ENCODE results near the gene GDAP1L1.
A peak's percentile ranks its signal among the peaks of the same experiment; 100 is the strongest.
"Not testable (repeated sequence)": the region's sequence is repeated elsewhere in the genome, so short reads cannot be mapped to it uniquely, and the experiment has no call there.

GDAP1L1 gene

GRCh38 chr20:44218446-44218845, 28.7 kb upstream of the GDAP1L1 start:
- H3K27ac ChIP-seq, result peak overlapping the region in 6 of 21 experiments; percentile 26 to 79 (median 58)
- no peak overlapping the region for H3K4me3 ChIP-seq

- peak overlapping the region in 7 of 21 experiments; percentile 26 to 79 (median 46) for H3K27ac ChIP-seq
- H3K4me3 ChIP-seq, result no peak overlapping the region
These were observed 27.9 kb upstream of the GDAP1L1 start for GRCh38 chr20:44219170-44219730.

DNA sequence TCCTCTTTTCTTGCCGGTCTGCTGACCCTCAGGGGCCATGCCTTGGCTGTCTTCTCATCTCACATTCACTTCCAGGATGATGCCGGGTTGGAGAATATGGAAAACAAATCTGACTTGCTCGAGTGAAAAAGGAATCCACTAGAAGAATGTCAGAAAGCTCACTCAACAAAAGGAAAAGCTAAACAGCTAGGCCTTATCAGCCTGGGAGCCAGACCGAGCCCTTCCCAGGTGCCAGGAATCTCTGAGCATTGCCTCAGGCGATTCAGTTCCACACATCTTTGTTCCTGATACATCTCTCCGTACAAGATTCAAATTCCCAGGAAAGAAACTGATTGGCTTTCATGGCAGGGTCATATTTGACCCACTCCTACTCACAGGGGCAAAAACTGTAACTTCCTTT, 27.3 kb upstream of the GDAP1L1 start:
- no peak overlapping the region for H3K4me3 ChIP-seq
- peak overlapping the region in 5 of 21 experiments; percentile 43 to 79 (median 71) for H3K27ac ChIP-seq

DNA sequence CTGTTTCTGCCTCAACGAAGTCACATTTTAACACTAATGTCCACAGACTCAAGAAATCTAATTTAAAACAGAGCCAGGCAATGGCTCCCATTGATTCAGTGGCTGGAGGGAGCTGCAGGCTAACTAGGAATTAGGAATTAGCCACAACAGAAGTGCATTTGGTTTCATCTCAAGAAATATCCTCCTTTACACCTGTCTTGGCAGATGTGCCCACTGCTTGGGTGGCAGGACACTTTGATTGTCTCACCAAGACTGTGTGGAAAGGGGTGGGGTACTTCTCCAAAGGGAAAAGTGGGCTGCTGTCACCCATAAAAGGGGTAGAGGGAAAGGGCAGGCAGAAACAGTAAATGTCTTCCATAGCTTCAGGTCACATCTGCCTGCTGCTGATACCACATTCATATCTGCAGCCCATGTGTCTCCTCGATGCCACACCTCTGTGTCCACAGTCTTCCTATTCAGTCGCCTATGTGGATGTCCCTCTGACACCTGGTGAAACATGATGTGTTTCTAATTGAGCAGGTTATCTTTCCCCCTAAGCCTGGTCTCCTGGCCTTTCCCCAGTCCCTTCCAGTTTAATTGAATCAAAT, 25.6 kb upstream of the GDAP1L1 start:
- H3K27ac ChIP-seq, result no peak overlapping the region
- no peak overlapping the region for H3K4me3 ChIP-seq

- Histone ChIP-seq H3K27ac (no peak overlapping the region), H3K4me3 (no peak overlapping the region)
These were observed 25.1 kb upstream of the GDAP1L1 start for GRCh38 chr20:44222027-44222426.

GRCh38 chr20:44222633-44223368, 24.3 kb upstream of the GDAP1L1 start:
- Histone ChIP-seq H3K27ac (no peak overlapping the region), H3K4me3 (no peak overlapping the region)

GRCh38 chr20:44223721-44224120, 23.4 kb upstream of the GDAP1L1 start:
- H3K27ac ChIP-seq, result no peak overlapping the region
- no peak overlapping the region for H3K4me3 ChIP-seq

DNA sequence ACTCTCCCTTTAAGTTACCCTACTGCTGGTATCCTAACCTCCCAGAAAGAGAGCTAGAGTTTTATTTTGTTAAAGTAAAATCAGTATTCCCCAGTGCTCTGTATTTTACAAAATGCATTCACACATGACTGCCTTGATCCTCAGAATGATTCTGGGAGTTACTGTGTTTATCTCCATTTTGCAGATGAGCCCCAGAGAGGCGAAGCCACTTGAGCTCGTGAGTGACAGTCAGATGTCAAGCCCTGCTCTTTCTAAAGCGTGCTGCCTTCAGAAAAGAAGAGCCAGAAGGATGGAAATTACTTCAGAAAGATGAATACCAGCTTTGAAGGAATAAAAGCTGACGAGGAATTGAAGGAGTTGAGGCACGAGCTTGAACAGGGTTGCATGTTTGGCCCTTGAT, 22.5 kb upstream of the GDAP1L1 start:
- Histone ChIP-seq H3K27ac (no peak overlapping the region), H3K4me3 (no peak overlapping the region)

GRCh38 chr20:44228465-44229258, 18.4 kb upstream of the GDAP1L1 start:
- Histone ChIP-seq H3K27ac (no peak overlapping the region), H3K4me3 (no peak overlapping the region)

DNA sequence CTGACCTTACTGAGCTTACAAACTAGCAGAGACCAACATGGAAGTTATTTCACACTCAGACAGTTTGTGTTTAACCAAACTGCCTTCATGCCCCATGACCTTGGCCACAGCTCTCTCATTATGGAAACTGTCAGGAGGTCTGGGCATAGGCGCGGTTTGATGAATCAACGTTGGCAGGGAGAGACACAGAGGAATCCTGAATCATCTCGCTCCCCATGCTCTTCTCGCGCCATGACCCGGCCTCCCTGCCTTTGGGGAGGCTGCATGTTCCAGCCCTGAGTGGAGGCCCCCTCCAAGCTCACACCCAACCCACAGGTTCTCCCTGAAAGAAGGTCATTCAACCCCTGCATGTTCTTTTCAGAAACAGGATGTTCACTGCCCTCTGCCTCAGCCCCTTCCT, 15.9 kb upstream of the GDAP1L1 start:
- no peak overlapping the region for H3K27ac ChIP-seq
- no peak overlapping the region for H3K4me3 ChIP-seq

DNA sequence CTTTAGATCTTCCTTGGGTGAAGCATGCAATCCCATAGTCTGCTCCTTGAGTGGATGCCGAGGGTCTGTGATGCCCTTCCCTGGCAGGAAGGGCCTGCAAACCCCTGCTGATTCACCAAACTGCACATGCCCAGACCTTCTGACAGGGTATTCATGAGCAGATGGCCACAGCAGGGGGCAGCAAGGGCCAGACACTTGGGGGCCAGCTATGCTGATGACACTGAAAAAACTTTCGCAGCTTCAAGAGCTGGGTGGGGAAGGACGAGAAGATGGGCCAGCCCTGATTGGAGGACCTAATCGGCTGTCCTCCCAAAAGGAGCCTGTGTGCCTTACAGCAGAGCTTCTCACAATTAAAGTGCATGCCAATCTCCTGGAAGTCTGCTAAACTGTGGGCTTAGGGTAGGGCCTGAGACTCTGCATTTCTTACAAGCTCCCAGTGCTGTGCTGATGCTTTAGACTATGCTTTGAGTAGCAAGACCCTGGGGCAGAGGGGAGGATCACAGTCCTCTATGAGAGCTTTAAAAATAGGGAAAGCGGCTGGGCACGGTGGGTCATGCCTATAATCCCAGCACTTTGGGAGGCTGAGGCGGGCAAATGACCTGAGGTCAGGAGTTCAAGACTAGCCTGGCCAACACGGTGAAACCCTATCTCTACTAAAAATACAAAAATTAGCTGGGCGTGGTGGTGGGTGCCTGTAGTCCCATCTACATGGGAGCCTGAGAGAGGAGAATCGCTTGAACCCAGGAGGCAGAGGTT, 15.2 kb upstream of the GDAP1L1 start:
- no peak overlapping the region for H3K27ac ChIP-seq
- H3K4me3 ChIP-seq, result no peak overlapping the region

GRCh38 chr20:44232469-44232856, 14.6 kb upstream of the GDAP1L1 start:
- H3K27ac ChIP-seq, H3K4me3 ChIP-seq: not testable (repeated sequence)

GRCh38 chr20:44233436-44234016, 13.6 kb upstream of the GDAP1L1 start:
- Histone ChIP-seq H3K27ac (no peak overlapping the region), H3K4me3 (no peak overlapping the region)

DNA sequence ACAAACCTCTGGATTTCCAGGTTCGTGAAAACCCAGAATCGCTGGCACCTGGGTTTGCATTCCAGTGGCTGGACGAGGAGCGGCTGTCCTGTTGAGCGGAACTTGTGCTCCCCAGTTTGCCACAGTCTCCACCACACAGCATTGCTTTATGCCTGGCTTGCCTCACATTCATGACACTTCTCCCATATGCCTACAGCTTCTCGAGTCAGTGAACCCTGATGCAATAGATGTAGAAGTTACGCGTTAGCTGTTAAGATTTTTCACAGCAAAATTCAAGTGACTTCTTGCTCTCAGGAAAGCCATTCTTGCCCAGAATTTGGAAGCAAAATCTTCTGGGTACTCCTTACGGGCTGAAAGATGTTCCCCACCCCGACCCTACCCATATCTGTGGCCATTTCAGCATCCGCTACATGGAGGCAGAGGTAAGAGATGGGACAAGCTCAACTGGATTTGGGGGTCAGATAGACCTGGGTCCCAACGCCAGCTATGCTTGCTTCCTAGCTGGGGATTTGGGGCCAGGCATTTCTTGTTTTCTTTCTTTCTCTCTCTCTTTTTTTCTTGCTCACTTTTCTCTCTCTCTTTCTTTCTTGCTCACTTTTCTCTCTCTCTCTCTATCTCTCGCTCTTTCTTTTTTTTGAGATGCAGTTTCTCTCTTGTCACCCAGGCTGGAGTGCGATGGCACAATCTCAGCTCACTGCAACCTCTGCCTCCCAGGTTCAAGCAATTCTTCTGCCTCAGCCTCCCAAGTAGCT, 12.4 kb upstream of the GDAP1L1 start:
- H3K4me3 ChIP-seq, result no peak overlapping the region

DNA sequence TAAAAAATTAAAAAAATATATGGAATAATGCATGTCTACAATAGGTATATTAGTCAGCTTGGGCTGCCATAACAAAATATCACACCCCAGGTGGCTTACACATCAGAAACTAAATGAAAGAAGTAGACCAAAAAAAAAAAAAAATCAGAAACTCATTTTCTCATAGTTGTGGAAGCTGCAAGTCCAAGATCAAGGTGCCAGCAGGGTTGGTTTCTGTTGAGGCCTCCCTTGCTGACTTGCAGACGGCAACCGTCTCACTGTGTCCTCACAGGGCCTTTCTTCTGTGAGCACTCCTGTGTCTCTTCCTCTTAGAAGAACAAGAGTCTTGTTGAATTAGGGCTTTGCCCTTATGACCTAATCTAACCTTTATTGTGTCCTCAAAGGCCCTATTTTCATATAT, 11.4 kb upstream of the GDAP1L1 start:
- H3K4me3 ChIP-seq, result no peak overlapping the region
- H3K27ac ChIP-seq, result no peak overlapping the region

More for the DNA sequence above, 12.4 kb upstream of the GDAP1L1 start:
- no peak overlapping the region for H3K27ac ChIP-seq

- not testable (repeated sequence) for H3K4me3 ChIP-seq
These were observed 10.3 kb upstream of the GDAP1L1 start for GRCh38 chr20:44236840-44237239.

DNA sequence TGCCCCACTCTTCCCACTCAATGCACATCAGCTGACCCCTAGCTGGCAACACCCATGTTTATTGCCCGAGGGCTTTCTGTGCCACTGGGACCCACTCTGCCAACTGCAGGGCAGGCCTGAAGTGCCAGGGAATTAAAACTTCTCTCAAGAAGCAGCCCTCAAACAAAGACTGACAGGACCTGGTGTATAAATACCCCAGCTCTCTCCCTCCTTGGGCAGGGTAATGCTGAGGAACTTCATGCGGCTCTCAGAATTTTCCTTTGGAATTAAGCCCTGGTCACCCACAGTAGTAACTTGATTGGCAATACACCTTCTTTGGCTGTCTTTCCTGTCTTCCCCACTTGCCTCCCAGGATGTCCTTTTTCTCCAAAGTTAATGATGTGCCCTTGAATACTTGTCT, 5.3 kb upstream of the GDAP1L1 start:
- no peak overlapping the region for H3K4me3 ChIP-seq
- H3K27ac ChIP-seq, result no peak overlapping the region

More at GRCh38 chr20:44236840-44237239, 10.3 kb upstream of the GDAP1L1 start:
- H3K27ac ChIP-seq, result not testable (repeated sequence)

DNA sequence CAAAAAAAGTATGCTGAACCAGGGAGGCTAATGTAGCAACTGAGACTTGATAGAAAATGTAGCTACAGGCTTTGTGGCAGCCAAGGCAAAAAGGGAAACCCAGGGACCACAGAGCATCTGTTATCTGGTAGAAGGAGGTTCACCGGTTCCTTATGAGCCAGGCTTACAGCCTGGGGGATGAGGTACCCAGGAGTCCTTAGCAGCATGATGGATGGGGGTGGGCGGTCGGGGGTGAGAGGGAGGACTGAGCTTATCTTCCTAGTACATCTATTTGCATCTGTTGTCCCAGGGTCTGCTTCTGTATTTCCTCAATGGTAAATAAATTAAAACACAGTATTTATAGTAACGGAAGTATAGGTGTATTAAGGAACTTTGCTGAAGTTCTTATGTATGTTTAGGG, 1.1 kb upstream of the GDAP1L1 start:
- no peak overlapping the region for H3K27ac ChIP-seq
- no peak overlapping the region for H3K4me3 ChIP-seq
